OCI-LY3 (cell line): ENCODE measurements around the gene TMED7.

Experiments used
- H2AFZ ChIP-seq: fragments of 200-600, 300-600 bp; shearing (Covaris generic); 2 replicates; pipeline ENCODE4 v1.6.0; 2014; ENCODE audit warnings: antibody characterized with exemption, low read depth, low read length
- H3K27ac ChIP-seq: fragments of 200-600, 300-600 bp; sonication (generic); 2 replicates; pipeline ENCODE4 v1.5.1; 2014; ENCODE audit warnings: mild to moderate bottlenecking, low read length, moderate library complexity, mixed read lengths
- H3K27me3 ChIP-seq: fragments of 200-600, 300-600 bp; sonication (generic); 2 replicates; pipeline ENCODE4 v1.6.1; 2014; ENCODE audit warnings: low read depth, low read length, mixed read lengths
- H3K36me3 ChIP-seq: fragments of 200-600, 300-600 bp; sonication (generic); replicated peaks from 2 replicates; pipeline ENCODE3; 2014; ENCODE audit warnings: low read depth, low read length, mixed read lengths
- H3K4me1 ChIP-seq: fragments of 300-600, 200-600 bp; sonication (generic); 2 replicates; pipeline ENCODE4 v1.6.1; 2014; ENCODE audit warnings: low read length, mixed read lengths
- H3K4me2 ChIP-seq: fragments of 200-600, 300-600 bp; sonication (generic); 2 replicates; pipeline ENCODE4 v1.6.1; 2014; ENCODE audit warnings: low read length, mixed read lengths
- H3K4me3 ChIP-seq: fragments of 300-600, 200-600 bp; sonication (generic); 2 replicates; pipeline ENCODE4 v1.5.1; 2014; ENCODE audit warnings: antibody characterized with exemption, mild to moderate bottlenecking, low read length, moderate library complexity
- H3K79me2 ChIP-seq: fragments of 300-600, 200-600 bp; shearing (Covaris generic); 2 replicates; pipeline ENCODE4 v1.6.1; 2014; ENCODE audit warnings: mild to moderate bottlenecking, low read length, mixed read lengths
- H3K9ac ChIP-seq: fragments of 300-600, 200-600 bp; shearing (Covaris generic); 2 replicates; pipeline ENCODE4 v1.6.0; 2014; ENCODE audit warnings: mild to moderate bottlenecking, low read length, moderate library complexity
- H3K9me3 ChIP-seq: fragments of 200-600, 300-600 bp; shearing (Covaris generic); 2 replicates; pipeline ENCODE4 v1.6.1; 2014; ENCODE audit warnings: low read length, mixed read lengths; ENCODE audit not compliant: insufficient read depth
- H4K20me1 ChIP-seq: fragments of 200-600, 300-600 bp; sonication (generic); 2 replicates; pipeline ENCODE4 v1.6.1; 2016; ENCODE audit warnings: low read length, mixed read lengths; ENCODE audit not compliant: insufficient read depth
- EZH2phosphoT487 ChIP-seq: fragments of 200-600 bp; shearing (Covaris generic); IDR thresholded peaks from 2 replicates; pipeline ENCODE4 v1.6.1; 2018; ENCODE audit warnings: antibody characterized with exemption, mixed run types, low read depth
- TF ChIP-seq, protein P1 (sequence below): fragments of 200-600, 300-600 bp; sonication (generic); IDR thresholded peaks from 2 replicates; pipeline ENCODE4 v1.5.1; 2014; ENCODE audit warnings: antibody characterized with exemption, low read length, low read depth

Gene TMED7

DNA sequence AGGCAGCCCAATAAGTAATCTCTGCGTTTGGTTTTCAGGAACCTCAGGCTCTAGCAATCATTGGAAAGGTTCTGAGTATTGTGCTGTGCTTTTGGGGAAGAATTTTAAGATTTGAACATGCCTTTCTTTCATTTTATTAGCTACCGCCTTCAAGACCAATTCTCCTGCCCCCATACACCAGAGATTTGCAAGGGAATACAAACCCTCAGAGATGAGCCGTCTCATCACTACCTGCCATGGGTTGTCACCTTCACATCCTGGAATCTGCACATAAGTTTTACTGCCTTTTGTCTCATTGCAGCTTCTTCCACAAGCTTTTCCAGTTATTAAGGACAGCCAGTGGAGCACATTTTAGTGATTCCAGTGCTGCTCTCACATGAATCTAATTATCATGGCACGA is 11.7 kb upstream of the TMED7 start:
- Histone ChIP-seq H3K9me3 (no peaks in the 10 kb centered on the region), H3K27me3 (peaks cover 82% of the 10 kb centered on the region), H3K9ac (no peak overlapping the region), H3K27ac (no peak overlapping the region), H3K4me1 (peaks cover 43% of the 10 kb centered on the region), H3K79me2 (no peaks in the 10 kb centered on the region), H2AFZ (no peak overlapping the region), H4K20me1 (peaks cover 59% of the 10 kb centered on the region), H3K4me2 (peak overlapping the region; percentile 66), H3K36me3 (no peaks in the 10 kb centered on the region), H3K4me3 (0 out of 2 replicates have a peak overlapping the region, but pooled peaks have one; percentile 10)
- TF ChIP-seq, protein P1, sequence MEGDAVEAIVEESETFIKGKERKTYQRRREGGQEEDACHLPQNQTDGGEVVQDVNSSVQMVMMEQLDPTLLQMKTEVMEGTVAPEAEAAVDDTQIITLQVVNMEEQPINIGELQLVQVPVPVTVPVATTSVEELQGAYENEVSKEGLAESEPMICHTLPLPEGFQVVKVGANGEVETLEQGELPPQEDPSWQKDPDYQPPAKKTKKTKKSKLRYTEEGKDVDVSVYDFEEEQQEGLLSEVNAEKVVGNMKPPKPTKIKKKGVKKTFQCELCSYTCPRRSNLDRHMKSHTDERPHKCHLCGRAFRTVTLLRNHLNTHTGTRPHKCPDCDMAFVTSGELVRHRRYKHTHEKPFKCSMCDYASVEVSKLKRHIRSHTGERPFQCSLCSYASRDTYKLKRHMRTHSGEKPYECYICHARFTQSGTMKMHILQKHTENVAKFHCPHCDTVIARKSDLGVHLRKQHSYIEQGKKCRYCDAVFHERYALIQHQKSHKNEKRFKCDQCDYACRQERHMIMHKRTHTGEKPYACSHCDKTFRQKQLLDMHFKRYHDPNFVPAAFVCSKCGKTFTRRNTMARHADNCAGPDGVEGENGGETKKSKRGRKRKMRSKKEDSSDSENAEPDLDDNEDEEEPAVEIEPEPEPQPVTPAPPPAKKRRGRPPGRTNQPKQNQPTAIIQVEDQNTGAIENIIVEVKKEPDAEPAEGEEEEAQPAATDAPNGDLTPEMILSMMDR: no peak
- no peak for TF ChIP-seq EZH2phosphoT487

DNA sequence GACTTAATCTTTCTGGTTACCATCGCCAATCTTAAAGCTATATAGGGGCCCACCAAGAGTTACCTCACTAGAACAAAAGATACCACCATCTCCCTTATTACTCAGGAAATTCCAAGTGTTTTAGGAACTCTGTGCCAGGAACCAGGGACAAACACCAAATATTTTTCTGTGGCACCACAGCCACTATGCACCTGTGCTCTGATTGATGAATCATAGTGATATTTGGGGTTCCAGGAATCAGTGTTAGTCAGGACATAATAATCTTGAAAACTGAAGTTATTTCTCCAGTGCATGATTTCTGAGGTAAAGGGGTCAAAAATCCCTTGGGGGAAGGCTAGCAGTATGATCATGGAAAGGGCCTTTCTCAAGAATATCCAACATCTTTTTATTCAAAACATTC is 10.2 kb upstream of the TMED7 start:
- no peak overlapping the region for H2AFZ ChIP-seq
- H3K4me2 ChIP-seq: 0 out of 2 replicates have a peak overlapping the region, but pooled peaks have one; percentile 24
- H3K27me3 ChIP-seq: peaks cover 79% of the 10 kb centered on the region

DNA sequence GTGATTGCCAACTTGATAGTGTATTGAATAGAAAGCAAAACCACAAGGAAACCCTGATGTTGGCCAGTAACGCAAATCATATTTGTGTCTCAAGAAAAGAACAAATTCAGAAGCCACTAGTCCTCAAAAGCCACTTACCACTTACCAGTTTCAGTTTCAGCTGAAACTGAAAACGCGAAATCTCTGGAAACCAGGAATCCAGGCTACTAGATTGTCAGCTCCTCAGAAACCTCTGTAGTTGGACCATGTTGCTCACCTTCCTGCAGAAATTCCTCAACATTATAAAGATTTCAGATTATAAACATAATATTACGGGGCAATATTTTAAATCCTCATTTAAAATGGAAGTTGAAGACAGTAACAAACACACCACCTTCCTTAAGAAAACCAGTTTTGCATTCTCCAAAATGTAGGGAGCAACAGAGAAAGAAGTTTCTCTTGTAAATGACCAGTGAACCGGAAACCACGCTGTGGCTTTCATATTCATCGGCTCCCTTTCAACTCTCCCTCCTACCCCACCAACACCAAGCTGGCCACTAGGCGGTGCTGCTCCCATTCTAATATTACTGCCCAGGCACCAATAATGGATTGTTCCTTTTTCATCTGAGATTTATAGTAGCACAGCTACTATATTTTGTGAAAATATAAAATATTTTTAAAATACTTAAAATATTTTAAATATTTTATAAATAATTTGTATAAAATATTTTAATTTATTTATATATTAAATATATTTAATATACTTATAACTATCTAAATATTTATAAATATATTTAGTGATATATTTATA is 8.7 kb upstream of the TMED7 start:
- no peaks in the 10 kb centered on the region for H3K36me3 ChIP-seq
- H3K27me3 ChIP-seq: peaks cover 70% of the 10 kb centered on the region
- H3K4me2 ChIP-seq: peak overlapping the region; percentile 76
- H3K9me3 ChIP-seq: no peaks in the 10 kb centered on the region
- peak overlapping the region; percentile 49 for H3K4me3 ChIP-seq
- no peak overlapping the region for H3K9ac ChIP-seq
- no peak overlapping the region for H2AFZ ChIP-seq
- peaks cover 41% of the 10 kb centered on the region for H3K4me1 ChIP-seq
- H3K79me2 ChIP-seq: no peaks in the 10 kb centered on the region
- H4K20me1 ChIP-seq: peaks cover 42% of the 10 kb centered on the region
- H3K27ac ChIP-seq: no peak overlapping the region
- TF ChIP-seq EZH2phosphoT487: no peak
- TF ChIP-seq, protein P1: peak; percentile 70

More for the DNA sequence above, 10.2 kb upstream of the TMED7 start:
- Histone ChIP-seq H3K9me3 (no peaks in the 10 kb centered on the region), H3K36me3 (no peaks in the 10 kb centered on the region), H3K9ac (no peak overlapping the region), H3K4me1 (peaks cover 43% of the 10 kb centered on the region), H3K27ac (no peak overlapping the region), H3K4me3 (no peak overlapping the region), H4K20me1 (peaks cover 56% of the 10 kb centered on the region), H3K79me2 (no peaks in the 10 kb centered on the region)
- TF ChIP-seq EZH2phosphoT487: no peak
- TF ChIP-seq, protein P1: no peak

DNA sequence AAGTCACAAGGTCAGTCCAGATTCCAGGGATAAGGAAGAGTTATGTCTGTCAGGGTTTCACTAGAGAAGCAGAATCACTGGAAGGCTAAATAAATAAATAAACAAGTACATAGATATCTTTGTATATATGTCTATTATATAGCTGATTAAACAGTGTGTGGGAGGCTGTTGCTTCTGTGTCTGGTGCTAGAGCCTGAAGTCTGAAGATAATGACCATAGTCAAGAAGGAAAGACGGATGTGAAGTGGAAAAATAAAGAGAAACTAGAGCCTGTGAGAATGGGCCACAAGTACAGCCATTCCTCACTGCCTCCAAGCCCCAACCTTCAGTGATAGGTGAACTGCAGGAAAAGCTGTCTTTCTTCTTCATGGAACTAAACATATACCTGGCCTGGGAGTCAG is 4.1 kb upstream of the TMED7 start:
- no peak overlapping the region for H2AFZ ChIP-seq
- H3K4me2 ChIP-seq: no peak overlapping the region
- peaks cover 3% of the 10 kb centered on the region; the same call in 1 of the 2 replicates for H4K20me1 ChIP-seq
- TF ChIP-seq, protein P1: no peak
- no peak for TF ChIP-seq EZH2phosphoT487
- H3K27ac ChIP-seq: no peak overlapping the region
- no peaks in the 10 kb centered on the region for H3K9me3 ChIP-seq
- peaks cover 32% of the 10 kb centered on the region for H3K27me3 ChIP-seq
- no peak overlapping the region for H3K4me3 ChIP-seq
- no peak overlapping the region for H3K9ac ChIP-seq
- H3K4me1 ChIP-seq: peaks cover 7% of the 10 kb centered on the region
- H3K79me2 ChIP-seq: peaks cover 10% of the 10 kb centered on the region
- no peaks in the 10 kb centered on the region for H3K36me3 ChIP-seq
